Measurements from ENCODE around the gene RPS28. TPM values are rescaled to one million over a fixed set of nuclear protein-coding genes. Genes with fewer than 3 reads are reported as not detected.
"Not testable (repeated sequence)": the region's sequence is repeated elsewhere in the genome, so short reads cannot be mapped to it uniquely, and the experiment has no call there.

Gene RPS28
- total RNA-seq, 1 experiment from 2014 or later, result 651 TPM

DNA sequence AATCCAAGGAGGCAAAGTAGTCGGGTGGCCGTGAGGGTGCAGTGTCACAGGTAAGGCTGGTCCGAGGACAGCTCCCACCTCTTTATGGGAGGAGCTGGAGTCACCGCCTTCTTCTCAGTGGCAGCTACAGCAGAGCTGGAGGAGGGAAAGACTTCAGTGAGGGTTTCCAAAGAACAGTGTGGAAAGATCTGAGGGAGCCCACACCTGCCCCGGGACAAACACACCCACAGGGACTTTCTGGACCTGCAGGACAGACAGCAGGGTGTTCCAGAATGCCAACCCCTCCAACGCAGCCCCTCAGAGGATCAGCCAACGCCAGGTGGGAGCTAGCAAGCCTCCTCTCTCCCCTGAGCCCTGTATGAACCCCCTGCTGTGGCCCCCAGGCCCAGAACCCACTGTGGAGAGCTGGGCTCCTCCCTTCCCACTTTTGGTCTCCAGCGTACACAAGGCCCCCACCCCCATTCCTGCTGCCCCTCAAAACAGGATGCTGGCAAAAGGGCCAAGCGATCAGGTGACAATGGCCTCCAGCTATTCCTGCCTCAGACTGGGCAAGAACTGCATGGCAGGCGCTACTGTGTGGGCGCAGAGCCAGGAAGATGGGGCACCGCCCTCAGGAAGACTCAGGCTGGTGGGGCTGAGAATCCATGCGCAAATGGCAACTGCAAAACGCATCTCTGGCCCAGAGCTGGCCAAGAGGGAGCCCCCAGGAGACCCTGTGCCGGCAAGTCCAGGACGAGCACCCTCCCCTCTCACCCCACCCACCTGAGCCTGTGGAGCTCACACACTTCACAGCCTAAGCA is 9.6 kb upstream of the RPS28 start:
- Histone ChIP-seq H3K36me3 (peaks cover 3% of the 10 kb centered on the region; the same call in 1 of the 2 replicates), H3K27me3 (no peaks in the 10 kb centered on the region), H3K27ac (no peak overlapping the region), H3K4me1 (no peaks in the 10 kb centered on the region), H3K9me3 (replicated peaks) (no peaks in the 10 kb centered on the region), H3K4me3 (no peak overlapping the region)
- no peak for DNase-seq

DNA sequence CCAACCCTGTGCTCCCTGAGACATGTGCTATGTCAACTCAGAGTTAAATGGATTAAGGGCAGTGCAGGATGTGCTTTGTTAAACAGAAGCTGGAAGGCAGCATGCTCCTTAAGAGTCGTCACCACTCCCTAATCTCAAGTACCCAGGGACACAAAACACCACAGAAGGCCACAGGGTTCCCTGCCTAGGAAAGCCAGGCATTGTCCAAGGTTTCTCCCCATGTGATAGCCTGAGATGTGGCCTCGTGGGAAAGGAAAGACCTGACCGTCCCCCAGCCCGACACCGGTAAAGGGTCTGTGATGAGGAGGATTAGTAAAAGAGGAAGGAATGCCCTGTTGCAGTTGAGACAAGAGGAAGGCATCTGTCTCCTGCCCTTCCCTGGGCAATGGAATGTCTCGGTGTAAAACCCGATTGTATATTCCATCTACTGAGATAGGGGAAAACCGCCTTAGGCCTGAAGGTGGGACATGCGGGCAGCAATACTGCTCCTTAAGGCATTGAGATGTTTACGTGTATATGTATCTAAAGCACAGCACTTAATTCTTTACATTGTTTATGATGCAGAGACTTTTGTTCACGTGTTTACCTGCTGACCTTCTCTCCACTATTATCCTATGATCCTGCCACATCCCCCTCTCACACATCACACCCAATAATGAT is 6.2 kb upstream of the RPS28 start:
- not testable (repeated sequence) for H3K36me3 ChIP-seq; H3K27me3 ChIP-seq; H3K9me3 ChIP-seq (replicated peaks); DNase-seq; H3K4me1 ChIP-seq; H3K4me3 ChIP-seq; H3K27ac ChIP-seq

DNA sequence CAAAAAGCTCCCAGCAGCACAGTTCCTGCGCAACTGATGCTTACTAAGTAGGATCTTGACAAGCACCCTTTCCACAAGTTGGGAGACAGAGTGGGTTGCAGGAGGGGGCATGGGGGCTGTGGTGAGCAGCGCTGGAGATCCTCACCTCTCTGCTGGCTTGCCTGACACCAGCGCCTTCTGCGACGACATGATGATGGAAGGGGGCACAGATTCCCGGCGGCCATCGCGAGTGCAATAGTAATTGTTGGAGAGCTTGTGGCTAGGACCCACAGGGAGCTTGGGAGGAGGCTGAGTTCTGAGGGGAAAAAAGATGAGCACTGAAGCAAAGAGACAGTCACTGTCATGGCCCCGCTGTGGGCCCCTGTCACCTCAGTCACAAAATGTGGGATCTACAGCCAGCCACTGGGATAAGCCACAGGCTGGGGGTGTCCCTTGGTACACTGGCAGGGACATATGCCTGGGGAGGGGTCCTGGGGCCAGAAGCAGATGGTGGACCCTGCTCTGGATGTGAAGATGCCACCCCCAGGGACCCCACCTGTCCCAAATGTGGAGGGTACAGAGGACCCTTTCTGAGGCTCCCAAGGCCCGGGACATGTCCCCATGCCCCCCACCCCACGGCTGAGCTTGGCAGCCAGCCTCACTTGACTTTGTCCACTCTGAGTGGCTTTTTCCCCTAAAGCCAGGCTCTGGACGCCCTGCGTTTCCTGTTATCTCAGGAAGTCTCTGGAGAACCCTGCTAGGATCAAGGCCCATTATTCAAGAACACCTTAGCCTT is 4.8 kb upstream of the RPS28 start:
- Histone ChIP-seq H3K4me3 (no peak overlapping the region), H3K36me3 (no peaks in the 10 kb centered on the region), H3K4me1 (peaks cover 5% of the 10 kb centered on the region; the same call in 1 of the 2 replicates), H3K27me3 (no peaks in the 10 kb centered on the region), H3K27ac (no peak overlapping the region), H3K9me3 (replicated peaks) (no peaks in the 10 kb centered on the region)
- no peak for DNase-seq

DNA sequence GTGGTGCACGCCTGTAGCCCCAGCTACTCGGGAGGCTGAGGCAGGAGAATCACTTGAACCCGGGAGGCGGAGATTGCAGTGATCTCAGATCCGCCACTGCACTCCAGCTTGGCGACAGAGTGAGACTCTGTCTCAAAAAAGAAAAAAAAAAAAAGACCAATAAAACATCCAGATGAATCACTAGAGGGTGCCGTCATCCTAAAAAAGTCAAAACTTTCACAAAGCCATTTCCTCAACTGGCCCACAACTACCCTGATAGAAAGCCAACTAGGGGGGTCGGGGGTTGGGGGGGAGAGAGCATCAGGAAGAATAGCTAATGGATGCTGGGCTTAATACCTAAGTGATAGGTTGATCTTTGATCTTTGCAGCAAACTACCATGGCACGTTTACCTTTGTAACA is 2.5 kb upstream of the RPS28 start:
- not testable (repeated sequence) for H3K4me3 ChIP-seq; H3K27me3 ChIP-seq; H3K27ac ChIP-seq; H3K4me1 ChIP-seq; DNase-seq; H3K9me3 ChIP-seq (replicated peaks)
- peaks cover 15% of the 10 kb centered on the region for H3K36me3 ChIP-seq

DNA sequence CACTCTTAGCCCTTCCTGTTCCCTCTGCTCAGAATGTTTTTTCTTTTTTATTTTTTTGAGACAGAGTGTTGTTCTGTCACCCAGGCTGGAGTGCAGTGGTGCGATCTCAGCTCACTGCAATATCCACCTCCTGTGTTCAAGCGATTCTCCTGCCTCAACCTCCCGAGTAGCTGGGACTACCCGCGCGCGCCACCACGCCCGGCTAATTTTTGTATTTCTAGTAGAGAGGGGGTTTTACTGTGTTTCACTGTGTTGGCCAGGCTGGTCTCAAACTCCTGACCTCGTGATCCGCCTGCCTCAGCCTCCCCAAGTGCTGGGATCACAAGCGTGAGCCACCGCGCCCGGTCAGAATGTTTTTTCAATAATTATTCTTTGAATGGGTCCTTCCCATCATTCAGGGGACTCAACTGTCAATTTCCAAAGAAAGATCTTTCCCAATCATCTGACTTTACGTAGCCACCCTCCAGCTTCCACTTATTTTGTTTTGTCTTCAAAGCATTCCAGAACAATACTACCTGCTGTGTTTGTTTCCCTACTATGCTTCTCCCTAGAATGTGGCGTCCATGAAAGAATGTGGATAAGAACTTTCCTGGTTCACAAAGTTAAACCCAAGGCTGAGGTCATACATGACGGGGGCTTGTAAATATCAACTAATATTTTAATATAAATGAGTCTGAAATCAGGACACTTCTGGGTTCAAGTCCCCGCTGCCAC is 1.3 kb upstream of the RPS28 start:
- no peak for DNase-seq
- Histone ChIP-seq H3K4me1 (peaks cover 5% of the 10 kb centered on the region; the same call in 1 of the 2 replicates), H3K9me3 (replicated peaks) (no peaks in the 10 kb centered on the region), H3K4me3 (peak overlapping the region; percentile 85), H3K36me3 (peaks cover 21% of the 10 kb centered on the region), H3K27ac (no peak overlapping the region), H3K27me3 (no peaks in the 10 kb centered on the region)

DNA sequence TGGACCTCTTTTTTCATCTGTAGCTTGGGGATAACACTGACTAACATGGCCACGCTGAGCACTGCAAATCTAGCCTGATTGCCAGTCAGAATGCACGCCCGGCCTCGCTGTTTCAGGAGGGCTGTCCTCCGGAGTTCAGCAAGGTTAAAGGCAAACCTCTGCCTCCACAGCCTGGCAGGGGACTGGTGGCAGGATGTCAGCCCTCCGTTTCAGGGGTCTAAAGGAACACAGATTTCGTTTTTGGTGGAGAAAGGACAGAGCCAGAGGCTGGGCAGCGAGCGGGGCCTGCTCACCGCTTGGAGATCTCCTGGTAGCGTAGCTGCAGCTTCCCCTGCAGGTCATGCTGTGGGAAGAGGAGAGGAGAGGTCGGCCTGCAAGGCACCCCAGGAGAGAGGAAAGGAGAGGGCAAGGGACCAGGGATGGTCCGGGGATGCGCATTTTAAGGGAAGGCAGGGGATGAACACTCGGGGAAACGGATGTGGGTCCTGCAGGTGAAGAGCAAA is 681 bp upstream of the RPS28 start:
- Histone ChIP-seq H3K27ac (peak overlapping the region; percentile 77), H3K4me3 (peak overlapping the region; percentile 85), H3K36me3 (peaks cover 21% of the 10 kb centered on the region), H3K4me1 (peaks cover 5% of the 10 kb centered on the region; the same call in 1 of the 2 replicates), H3K9me3 (replicated peaks) (no peaks in the 10 kb centered on the region), H3K27me3 (no peaks in the 10 kb centered on the region)
- DNase-seq, result no peak

- no peaks in the 10 kb centered on the region for H3K27me3 ChIP-seq
- peaks cover 21% of the 10 kb centered on the region for H3K36me3 ChIP-seq
- DNase-seq, result no peak
- H3K4me3 ChIP-seq, result peak overlapping the region; percentile 85
- peak overlapping the region; percentile 77 for H3K27ac ChIP-seq
- no peaks in the 10 kb centered on the region for H3K9me3 ChIP-seq (replicated peaks)
- peaks cover 5% of the 10 kb centered on the region; the same call in 1 of the 2 replicates for H3K4me1 ChIP-seq
Observed at GRCh38 chr19:8321986-8322637, 816 bp downstream of the RPS28 start.

DNA sequence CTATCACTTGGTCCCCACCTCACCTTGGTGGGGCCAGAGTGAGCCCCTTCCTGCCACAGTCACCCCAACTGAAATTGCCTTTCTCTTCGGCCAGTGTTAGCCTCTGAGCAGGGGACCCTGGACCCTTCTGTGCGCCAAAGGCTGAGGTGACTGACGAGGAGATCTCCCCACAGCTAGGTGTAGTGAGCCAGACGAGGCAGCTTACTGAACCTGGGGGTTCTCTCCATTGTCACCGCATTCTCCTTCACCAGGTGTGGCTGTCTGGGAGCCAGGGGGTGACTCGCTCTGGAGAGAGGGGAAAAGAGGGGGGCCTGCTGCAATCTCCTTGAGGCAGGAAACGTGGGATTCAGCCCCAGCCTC is 1.3 kb downstream of the RPS28 start:
- no peak for DNase-seq
- H3K27me3 ChIP-seq, result no peaks in the 10 kb centered on the region; the same call in 1 of the 2 replicates
- H3K9me3 ChIP-seq (replicated peaks), result no peaks in the 10 kb centered on the region
- H3K36me3 ChIP-seq, result peaks cover 21% of the 10 kb centered on the region
- no peak overlapping the region for H3K27ac ChIP-seq
- H3K4me3 ChIP-seq, result peak overlapping the region; percentile 85
- H3K4me1 ChIP-seq, result peaks cover 5% of the 10 kb centered on the region; the same call in 1 of the 2 replicates

DNA sequence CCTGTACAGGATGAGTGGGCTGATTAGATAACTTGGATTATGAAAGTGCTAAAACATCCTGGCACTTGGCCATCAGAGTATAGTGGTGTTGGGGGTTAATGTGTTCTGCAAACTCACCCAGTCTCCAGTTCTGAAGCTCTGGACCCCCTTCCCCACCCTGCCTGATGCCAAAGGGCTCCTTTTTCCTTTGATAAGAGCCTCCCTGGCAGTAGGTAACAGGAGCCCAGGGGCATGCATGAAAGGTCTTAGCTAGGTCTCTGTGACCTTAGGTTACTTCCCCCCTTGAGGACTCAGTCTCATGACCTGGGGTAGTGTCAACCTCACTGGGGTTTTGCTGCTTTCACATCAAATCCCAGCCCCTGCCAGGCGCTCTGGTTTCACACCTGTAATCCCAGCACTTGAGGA is 2.5 kb downstream of the RPS28 start:
- H3K4me3 ChIP-seq, result no peak overlapping the region
- no peaks in the 10 kb centered on the region; the same call in 1 of the 2 replicates for H3K27me3 ChIP-seq
- peaks cover 21% of the 10 kb centered on the region for H3K36me3 ChIP-seq
- H3K4me1 ChIP-seq, result peaks cover 5% of the 10 kb centered on the region; the same call in 1 of the 2 replicates
- no peak overlapping the region for H3K27ac ChIP-seq
- H3K9me3 ChIP-seq (replicated peaks), result no peaks in the 10 kb centered on the region
- no peak for DNase-seq

- Histone ChIP-seq H3K27me3 (no peaks in the 10 kb centered on the region; the same call in 1 of the 2 replicates), H3K4me3 (no peak overlapping the region), H3K36me3 (peaks cover 21% of the 10 kb centered on the region), H3K4me1 (peaks cover 5% of the 10 kb centered on the region; the same call in 1 of the 2 replicates), H3K9me3 (replicated peaks) (no peaks in the 10 kb centered on the region), H3K27ac (no peak overlapping the region)
- no peak for DNase-seq
Observed at GRCh38 chr19:8324186-8325050, 3.1 kb downstream of the RPS28 start.

DNA sequence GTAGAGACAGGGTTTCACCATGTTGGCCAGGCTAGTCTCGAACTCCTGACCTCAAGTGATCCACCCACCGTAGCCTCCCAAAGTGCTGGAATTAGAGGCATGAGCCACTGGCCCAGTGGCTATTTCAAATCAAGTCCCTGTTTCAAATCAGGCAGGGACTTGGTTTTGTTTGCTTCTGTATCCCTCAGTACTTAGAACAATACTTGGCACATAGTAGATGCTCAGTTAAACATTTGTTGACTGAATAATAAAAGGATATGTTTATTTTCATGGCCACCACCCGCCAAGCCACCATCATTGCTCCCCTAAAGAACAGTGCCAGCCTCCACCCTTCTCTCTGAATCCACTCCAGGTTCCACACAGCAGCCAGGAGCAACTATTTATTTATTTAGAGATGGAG is 4.2 kb downstream of the RPS28 start:
- H3K4me1 ChIP-seq, result no peaks in the 10 kb centered on the region
- no peak overlapping the region for H3K4me3 ChIP-seq
- no peaks in the 10 kb centered on the region; the same call in 1 of the 2 replicates for H3K27me3 ChIP-seq
- H3K36me3 ChIP-seq, result peaks cover 21% of the 10 kb centered on the region
- no peak overlapping the region for H3K27ac ChIP-seq
- DNase-seq, result no peak
- H3K9me3 ChIP-seq (replicated peaks), result no peaks in the 10 kb centered on the region

- no peaks in the 10 kb centered on the region for H3K36me3 ChIP-seq
- no peak for DNase-seq
- H3K9me3 ChIP-seq (replicated peaks), result no peaks in the 10 kb centered on the region
- H3K27ac ChIP-seq, result no peak overlapping the region
- no peaks in the 10 kb centered on the region; the same call in 1 of the 2 replicates for H3K27me3 ChIP-seq
- H3K4me1 ChIP-seq, result no peaks in the 10 kb centered on the region
- H3K4me3 ChIP-seq, result no peak overlapping the region
Observed at GRCh38 chr19:8329996-8330395, 8.7 kb downstream of the RPS28 start.

DNA sequence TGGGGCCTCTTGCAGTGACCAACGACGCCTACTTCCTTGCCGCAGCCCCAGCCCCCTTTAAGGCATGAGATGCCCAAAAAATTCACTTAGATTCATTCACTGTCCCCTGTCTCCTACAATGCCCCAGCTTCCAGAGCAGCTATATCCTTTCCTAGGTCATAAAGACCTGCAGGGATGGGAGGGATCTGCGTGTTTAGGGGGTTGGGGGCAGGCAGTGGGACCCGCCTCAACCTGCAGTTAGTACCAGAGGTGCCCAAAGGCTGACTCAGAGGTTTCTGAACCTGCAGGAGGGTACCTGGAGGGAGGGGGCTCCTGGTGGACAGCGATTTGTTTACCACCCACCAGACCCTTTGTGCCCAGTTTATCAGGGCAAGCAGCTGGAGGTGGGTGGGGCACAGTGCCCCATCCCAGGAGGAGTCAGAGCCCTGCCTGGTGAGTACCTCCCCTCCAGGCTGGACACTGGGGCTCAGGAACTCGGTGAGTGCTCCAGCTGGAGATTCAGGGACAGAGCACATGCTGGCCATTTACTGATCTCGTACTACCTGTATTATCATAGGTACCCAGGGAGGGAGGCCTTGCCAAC is 10.1 kb downstream of the RPS28 start:
- Histone ChIP-seq H3K36me3 (no peaks in the 10 kb centered on the region), H3K4me1 (no peaks in the 10 kb centered on the region), H3K27ac (no peak overlapping the region), H3K4me3 (no peak overlapping the region), H3K9me3 (replicated peaks) (no peaks in the 10 kb centered on the region), H3K27me3 (no peaks in the 10 kb centered on the region; the same call in 1 of the 2 replicates)
- DNase-seq, result no peak

All from SJCRH30 (cell line).